MM.1S (cell line): ENCODE data around the gene SFSWAP.

Experiments used
- CTCF ChIP-seq: fragments of 300-600 bp; sonication (generic); IDR thresholded peaks from 2 replicates; pipeline ENCODE4 v1.5.1; 2016; ENCODE audit warnings: antibody characterized with exemption, low read length, mixed read lengths
- EZH2phosphoT487 ChIP-seq: fragments of 300-600 bp; sonication (generic); IDR thresholded peaks from 2 replicates; pipeline ENCODE4 v1.6.1; 2018; ENCODE audit warnings: antibody characterized with exemption, low read length

DNA sequence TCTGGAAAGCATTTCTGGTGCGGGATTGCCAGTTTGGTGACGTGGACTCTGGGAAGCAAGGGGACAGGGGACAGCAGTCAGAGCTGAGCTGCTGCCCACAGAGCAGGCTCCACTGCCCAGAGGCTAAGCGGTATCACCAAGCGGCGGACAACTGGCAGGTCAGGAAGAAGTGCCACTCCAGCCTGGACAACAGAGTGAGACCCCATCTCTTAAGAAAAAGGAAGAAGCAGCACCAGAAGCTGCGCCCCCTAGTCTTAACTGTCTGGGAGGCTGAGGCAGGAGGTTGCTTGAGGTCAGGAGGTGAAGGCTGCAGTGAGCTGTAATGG lies 85.5 kb downstream of the SFSWAP start:
- TF ChIP-seq CTCF (no peak), EZH2phosphoT487 (no peak)
